Left kidney (tissue), 8 donors: Measurements from ENCODE around the gene KAZALD1. TPM values are rescaled to one million over a fixed set of nuclear protein-coding genes. Genes with fewer than 3 reads are reported as not detected.

Experiments
- DNase-seq: peaks from one replicate; pipeline ENCODE4 v3.0.0-alpha.2; 2013
- long read RNA-seq, 8 donors: transcript quantifications; one replicate each; lab custom pipeline, GENCODE V29; 2026
- polyA plus RNA-seq: library from polyadenylated mRNA; unstranded; fragments of 120-200 nt; gene quantifications from one replicate; pipeline ENCODE4 v1.2.1, GENCODE V29; 2013; ENCODE audit not compliant: insufficient read length

The KAZALD1 gene
- 8.2 TPM for polyA plus RNA-seq
- long read RNA-seq, donor 1, partial matches to known transcripts: 5 of 7 reads
- long read RNA-seq, donor 1, other reads (novel, unspliced or antisense): 0 of 7 reads
- long read RNA-seq, donor 2, partial matches to known transcripts: 0 of 5 reads
- long read RNA-seq, donor 2, other reads (novel, unspliced or antisense): 0 of 5 reads
- long read RNA-seq, donor 3, partial matches to known transcripts: 0 of 1 reads
- long read RNA-seq, donor 3, other reads (novel, unspliced or antisense): 0 of 1 reads
- long read RNA-seq, donor 4: 0 reads
- long read RNA-seq, donor 5, partial matches to known transcripts: 0 of 5 reads
- long read RNA-seq, donor 5, other reads (novel, unspliced or antisense): 0 of 5 reads
- long read RNA-seq, donor 6, partial matches to known transcripts: 0 of 2 reads
- long read RNA-seq, donor 6, other reads (novel, unspliced or antisense): 0 of 2 reads
- long read RNA-seq, donor 7, partial matches to known transcripts: 0 of 4 reads
- long read RNA-seq, donor 7, other reads (novel, unspliced or antisense): 0 of 4 reads
- long read RNA-seq, donor 8, partial matches to known transcripts: 0 of 1 reads
- long read RNA-seq, donor 8, other reads (novel, unspliced or antisense): 0 of 1 reads

DNA sequence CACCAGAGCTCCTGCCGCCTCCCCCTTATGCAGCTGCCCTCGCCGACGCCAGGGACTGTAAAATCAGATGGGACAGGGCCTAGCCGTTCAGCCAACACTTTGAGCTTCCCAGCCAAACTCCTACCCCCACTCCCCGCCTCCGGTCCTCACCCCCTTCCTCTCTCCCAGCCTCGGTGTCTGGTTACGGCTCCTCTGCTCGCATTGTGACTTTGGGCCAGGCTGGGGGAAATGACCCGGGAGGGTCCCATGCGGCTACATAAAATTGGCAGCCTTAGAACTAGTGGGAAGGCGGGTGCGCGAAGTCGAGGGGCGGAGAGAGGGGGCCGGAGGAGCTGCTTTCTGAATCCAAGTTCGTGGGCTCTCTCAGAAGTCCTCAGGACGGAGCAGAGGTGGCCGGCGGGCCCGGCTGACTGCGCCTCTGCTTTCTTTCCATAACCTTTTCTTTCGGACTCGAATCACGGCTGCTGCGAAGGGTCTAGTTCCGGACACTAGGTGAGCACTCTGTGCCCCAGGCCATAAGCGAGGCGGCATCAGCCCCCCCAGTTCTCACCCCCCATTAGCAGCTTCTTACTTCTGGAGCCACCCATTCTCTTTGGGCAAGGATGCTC is at the start of gene KAZALD1:
Gene KAZALD1 (plus strand): TSS at position 366 of the 608 bp plus-strand sequence. CDS start 604 bp downstream, outside the sequence.
- peak; percentile 84 for DNase-seq

DNA sequence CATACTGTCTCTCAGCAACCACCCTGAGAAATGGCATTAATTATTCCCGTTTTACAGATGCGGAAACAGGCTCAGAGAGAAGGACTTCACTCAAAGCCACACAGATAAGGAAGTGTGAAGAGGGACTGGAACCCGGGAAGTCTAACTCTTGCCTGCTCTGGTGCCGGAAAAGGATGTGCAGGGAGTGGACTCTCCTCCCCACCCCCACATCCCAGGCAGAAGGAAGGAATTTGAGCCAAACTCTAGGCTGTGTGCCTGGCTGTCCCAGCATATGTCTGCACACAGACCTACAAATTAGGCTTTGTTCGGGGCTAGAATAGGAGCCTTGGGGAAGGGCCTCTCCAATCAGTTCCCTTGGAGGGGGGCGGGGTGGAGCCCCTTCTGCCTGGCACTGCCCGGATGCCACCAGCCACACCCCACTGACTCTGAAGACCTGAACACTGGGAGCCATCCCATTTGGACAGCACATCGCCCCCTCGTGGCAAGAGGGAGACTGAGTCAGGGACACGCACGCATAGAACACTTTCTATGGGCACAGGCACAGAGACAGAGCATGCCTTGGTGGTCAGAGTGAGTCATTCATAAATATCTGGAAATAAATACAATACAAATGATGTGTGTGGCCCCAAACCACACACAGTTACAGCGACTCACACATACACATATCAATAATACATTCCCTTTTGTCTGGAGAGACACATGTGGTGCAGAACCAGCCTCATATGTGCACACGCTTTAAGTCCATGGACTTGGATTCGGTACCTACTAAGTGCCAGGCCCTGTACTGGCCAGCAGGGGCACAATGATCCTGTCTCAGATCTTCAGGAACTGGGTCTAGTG is 49.0 kb upstream of the KAZALD1 start:
- peak; percentile 92 for DNase-seq

- no peak for DNase-seq
Observed at GRCh38 chr10:101013365-101013825, 48.4 kb upstream of the KAZALD1 start.

DNA sequence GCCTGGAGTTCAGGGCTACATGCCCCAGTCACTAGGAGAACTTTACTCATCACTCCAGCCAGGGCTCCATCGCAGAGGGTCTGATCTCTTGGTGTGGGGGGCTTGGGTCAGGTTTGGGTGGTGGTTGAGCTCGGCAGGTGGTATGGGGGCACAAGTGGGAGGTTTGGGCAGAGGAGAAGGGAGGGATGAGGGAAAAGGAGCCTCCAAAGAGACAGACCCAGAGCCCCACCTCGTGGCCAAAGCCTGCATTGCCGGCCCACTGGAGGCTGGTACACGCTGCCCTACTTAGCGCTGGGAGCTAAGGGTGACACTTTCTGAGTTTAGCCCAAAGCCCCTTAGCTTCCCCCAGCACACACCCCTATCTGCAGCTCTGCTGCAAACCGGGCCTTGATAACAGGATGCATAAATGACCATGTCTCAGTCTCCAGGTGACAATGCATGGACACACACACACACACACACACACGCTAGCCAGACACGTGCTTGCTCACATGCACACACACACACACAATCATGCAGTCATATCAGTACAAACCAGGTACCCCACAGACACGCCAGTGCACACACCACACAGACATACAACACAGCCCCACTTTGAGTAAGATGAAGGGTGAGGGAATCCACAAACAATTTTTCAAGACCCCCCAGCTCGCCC is 47.4 kb upstream of the KAZALD1 start:
- DNase-seq: no peak

GRCh38 chr10:101014966-101015581 is 46.7 kb upstream of the KAZALD1 start:
- no peak for DNase-seq

DNA sequence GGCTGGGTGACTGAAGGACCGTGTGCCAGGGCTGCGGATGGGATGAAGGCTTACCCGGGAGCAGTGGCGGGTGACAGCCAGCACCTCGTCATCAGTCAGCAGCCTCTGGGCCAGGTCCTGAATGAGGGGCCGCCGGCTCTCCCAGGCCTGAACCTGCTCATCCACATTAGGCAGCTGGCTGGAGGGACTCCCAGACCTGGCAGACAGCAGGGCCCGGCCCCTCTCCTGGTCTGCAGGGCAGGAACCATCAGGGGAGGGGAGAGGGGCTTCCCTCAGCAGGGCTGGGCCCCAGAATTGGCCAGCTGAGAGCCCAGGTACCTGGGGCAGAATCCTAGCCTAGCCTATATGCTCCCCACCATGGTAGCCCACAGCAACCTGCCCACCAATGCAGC is 46.2 kb upstream of the KAZALD1 start:
- no peak for DNase-seq

DNA sequence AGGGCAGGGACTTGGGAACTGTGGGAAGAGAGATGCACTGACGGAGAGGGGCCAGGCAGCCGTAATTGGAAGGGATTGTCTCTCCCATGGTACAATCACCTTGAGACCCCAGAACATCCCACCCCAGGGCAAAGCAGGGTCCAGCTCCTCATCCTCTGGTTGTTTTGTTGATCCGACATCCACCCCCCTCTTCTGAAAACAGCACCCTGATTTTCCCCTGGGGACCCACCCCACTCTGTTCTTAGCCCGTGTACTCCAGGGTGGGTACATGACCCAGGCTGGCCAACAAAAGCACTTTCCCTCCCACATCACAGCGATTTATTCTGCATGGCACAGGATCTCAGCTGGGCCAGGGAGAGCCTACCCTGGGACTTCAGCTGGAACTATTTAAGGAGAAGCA is 45.0 kb upstream of the KAZALD1 start:
- DNase-seq: no peak

GRCh38 chr10:101018118-101018599 is 43.6 kb upstream of the KAZALD1 start:
- DNase-seq: no peak

- no peak for DNase-seq
Observed at GRCh38 chr10:101018600-101019439, 43.0 kb upstream of the KAZALD1 start.

GRCh38 chr10:101019440-101019703 is 42.4 kb upstream of the KAZALD1 start:
- DNase-seq: no peak

GRCh38 chr10:101020427-101021075 is 41.2 kb upstream of the KAZALD1 start:
- no peak for DNase-seq

GRCh38 chr10:101021239-101021638 is 40.5 kb upstream of the KAZALD1 start:
- DNase-seq: no peak

GRCh38 chr10:101021692-101022251 is 40.0 kb upstream of the KAZALD1 start:
- no peak for DNase-seq

DNA sequence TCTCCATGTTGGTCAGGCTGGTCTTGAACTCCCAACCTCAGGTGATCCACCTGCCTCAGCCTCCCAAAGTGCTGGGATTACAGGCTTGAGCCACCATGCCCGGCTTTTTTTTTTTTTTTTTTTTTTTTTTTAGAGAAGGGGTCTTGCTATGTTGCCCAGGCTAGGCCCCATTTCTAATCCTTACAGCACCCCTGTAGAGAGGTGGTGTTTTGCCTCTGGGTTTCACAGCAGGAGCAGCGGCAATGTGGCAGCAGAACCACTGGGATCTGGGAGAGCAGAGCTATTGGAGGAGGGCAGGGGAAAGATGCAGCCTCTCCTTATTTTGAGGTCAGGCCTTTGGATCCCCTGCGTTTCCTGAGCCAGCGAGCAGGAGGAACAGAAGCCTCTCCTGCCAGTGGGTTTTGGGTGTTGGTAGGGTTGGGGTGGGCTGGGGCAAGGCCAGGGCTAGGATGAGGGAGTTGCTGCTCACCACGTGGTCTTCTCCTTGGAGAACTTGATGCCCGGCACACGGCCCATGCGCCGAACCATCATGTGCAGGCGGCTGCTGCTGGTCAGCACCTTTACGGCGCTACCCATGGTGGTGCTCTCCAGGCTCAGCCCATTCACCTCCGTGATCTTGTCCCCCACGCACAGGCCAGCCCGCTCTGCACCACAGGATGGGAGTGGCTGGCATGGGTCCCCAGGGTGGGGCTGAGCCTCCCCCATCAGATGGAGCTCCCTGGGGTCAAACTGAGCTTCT is 38.7 kb upstream of the KAZALD1 start:
- DNase-seq: no peak

DNA sequence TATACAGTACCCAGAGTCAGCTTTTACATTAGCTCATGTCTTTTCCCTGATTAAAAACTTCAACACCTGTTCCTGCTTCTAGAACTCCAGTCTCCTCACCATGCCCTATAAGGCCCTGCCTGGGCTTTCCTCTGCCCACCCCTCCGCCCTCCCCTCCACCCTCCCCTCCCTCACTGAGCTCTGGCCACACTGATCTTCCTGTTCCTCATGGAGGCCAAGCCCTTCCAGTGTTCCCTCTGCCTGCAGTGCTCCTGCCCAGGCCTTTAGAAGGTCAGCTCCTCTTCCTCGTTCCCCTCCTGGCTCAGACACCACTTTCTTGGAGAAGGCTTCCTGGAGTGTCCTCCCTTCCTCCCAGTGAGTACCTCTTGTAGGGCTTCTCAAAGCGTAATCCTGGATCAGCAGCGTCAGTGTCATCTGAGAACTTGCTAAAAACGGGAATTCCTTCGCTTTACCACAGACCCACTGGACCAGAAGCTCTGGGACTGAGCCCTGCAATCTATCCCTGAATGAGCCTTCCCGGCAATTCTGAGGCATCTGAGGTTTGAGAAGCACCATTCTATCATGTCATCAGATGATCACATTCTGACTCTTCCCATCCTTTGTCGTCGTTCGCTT is 34.6 kb upstream of the KAZALD1 start:
- DNase-seq: no peak

GRCh38 chr10:101028446-101029337 is 33.1 kb upstream of the KAZALD1 start:
- DNase-seq: no peak
